CD14-positive monocyte (primary cell): ENCODE data around the gene HMOX1. TPM values are rescaled to one million over a fixed set of nuclear protein-coding genes. Genes with fewer than 3 reads are reported as not detected.
A peak's percentile ranks its signal among the peaks of the same experiment; 100 is the strongest.

ENCODE experiments used
- DNase-seq, 3 donors: peaks; one replicate each; pipeline ENCODE4 v3.0.0-alpha.2; 2011 to 2022
- H2AFZ ChIP-seq: 2 replicates; pipeline ENCODE4 v1.6.0; 2012; ENCODE audit warnings: mild to moderate bottlenecking, low read depth, low read length, inconsistent platforms; ENCODE audit not compliant: insufficient read depth, poor library complexity, severe bottlenecking
- H3K27ac ChIP-seq, 2 donors: 1 replicate in 1 of 2; 2 replicates in 1 of 2; pipeline ENCODE4 v1.5.1; 2012 to 2013; ENCODE audit warnings: low read length in 2 of 2, control low read depth in 1 of 2, inconsistent platforms in 1 of 2, low read depth in 1 of 2, mild to moderate bottlenecking in 1 of 2
- H3K27me3 ChIP-seq, 2 donors: one replicate each; pipeline versions ENCODE4 v1.6.0 to v1.6.1; 2011 to 2013; ENCODE audit warnings: low read length in 2 of 2; ENCODE audit not compliant: control insufficient read depth in 2 of 2, insufficient read depth in 2 of 2
- H3K36me3 ChIP-seq, 2 donors: replicated peaks in 1 of 2; 1 replicate in 1 of 2; 2 replicates in 1 of 2; pipeline versions ENCODE4 v1.5.1 to v1.6.1; 2012 to 2013; ENCODE audit warnings: low read length in 2 of 2, control low read depth in 1 of 2, inconsistent platforms in 1 of 2, mild to moderate bottlenecking in 1 of 2; ENCODE audit not compliant: insufficient read depth in 2 of 2, control insufficient read depth in 1 of 2
- H3K4me1 ChIP-seq, 2 donors: 1 replicate in 1 of 2; 2 replicates in 1 of 2; pipeline versions ENCODE4 v1.5.1 to v1.6.1; 2012 to 2013; ENCODE audit warnings: low read length in 2 of 2, control low read depth in 1 of 2, inconsistent platforms in 1 of 2, mild to moderate bottlenecking in 1 of 2, moderate library complexity in 1 of 2; ENCODE audit not compliant: insufficient read depth in 2 of 2, control insufficient read depth in 1 of 2
- H3K4me2 ChIP-seq: replicated peaks from 2 replicates; pipeline ENCODE3; 2012; ENCODE audit warnings: low read length, moderate library complexity, mild to moderate bottlenecking; ENCODE audit not compliant: poor library complexity, severe bottlenecking; ENCODE audit errors: extremely low read depth
- H3K4me3 ChIP-seq, 3 experiments: fragments of 200-600 bp in 1 of 3; sonication (generic) in 1 of 3; replicated peaks in 1 of 3; 1 replicate in 2 of 3; 2 replicates in 1 of 3; pipeline ENCODE4 v1.5.1; 2011 to 2013; ENCODE audit warnings: low read length in 3 of 3, mild to moderate bottlenecking in 3 of 3, control low read depth in 2 of 3, low read depth in 2 of 3, inconsistent platforms in 1 of 3, moderate library complexity in 1 of 3
- H3K79me2 ChIP-seq: 2 replicates; pipeline ENCODE4 v1.6.0; 2012; ENCODE audit warnings: mild to moderate bottlenecking, control low read depth, inconsistent platforms, low read length, moderate library complexity; ENCODE audit not compliant: insufficient read depth
- H3K9ac ChIP-seq: 2 replicates; pipeline ENCODE4 v1.6.0; 2017; ENCODE audit warnings: low read length, mild to moderate bottlenecking; ENCODE audit not compliant: insufficient read depth, poor library complexity, severe bottlenecking
- H3K9me3 ChIP-seq, 2 donors: replicated peaks in 1 of 2; 1 replicate in 1 of 2; 2 replicates in 1 of 2; pipeline versions ENCODE4 v1.5.1 to v1.6.1; 2012 to 2013; ENCODE audit warnings: low read length in 2 of 2, control low read depth in 1 of 2; ENCODE audit not compliant: control insufficient read depth in 1 of 2, insufficient read depth in 1 of 2
- H4K20me1 ChIP-seq: 2 replicates; pipeline ENCODE4 v1.6.0; 2012; ENCODE audit warnings: mild to moderate bottlenecking, low read length, control low read depth, moderate library complexity; ENCODE audit not compliant: insufficient read depth
- H3K27ac Mint-ChIP-seq, 7 donors: one replicate each; pipeline ENCODE4 v1.8.0; 2020; ENCODE audit warnings: mild to moderate bottlenecking in 7 of 7, mixed read lengths in 7 of 7, moderate library complexity in 6 of 7, inconsistent platforms in 2 of 7
- H3K27me3 Mint-ChIP-seq, 3 donors: one replicate each; pipeline ENCODE4 v1.8.0; 2021 to 2022; ENCODE audit warnings: low read depth in 3 of 3, mild to moderate bottlenecking in 3 of 3, mixed read lengths in 3 of 3, moderate library complexity in 3 of 3, inconsistent platforms in 1 of 3
- H3K36me3 Mint-ChIP-seq, 2 donors: one replicate each; pipeline ENCODE4 v1.8.0; 2020; ENCODE audit warnings: mixed read lengths in 2 of 2, inconsistent platforms in 1 of 2, mild to moderate bottlenecking in 1 of 2
- H3K4me1 Mint-ChIP-seq: one replicate; pipeline ENCODE4 v1.8.0; 2020; ENCODE audit warnings: mild to moderate bottlenecking, mixed read lengths
- H3K4me3 Mint-ChIP-seq, 2 donors: one replicate each; pipeline ENCODE4 v1.8.0; 2020; ENCODE audit warnings: mild to moderate bottlenecking in 2 of 2, mixed read lengths in 2 of 2, moderate library complexity in 1 of 2
- H3K9me3 Mint-ChIP-seq, 7 donors: one replicate each; pipeline ENCODE4 v1.8.0; 2020 to 2022; ENCODE audit warnings: mixed read lengths in 7 of 7, mild to moderate bottlenecking in 6 of 7, moderate library complexity in 6 of 7, inconsistent platforms in 2 of 7
- WGBS: methylation state at CpG from one replicate; pipeline ENCODE4 v1.1.5; 2013; ENCODE audit warnings: missing lambda C conversion rate; ENCODE audit not compliant: insufficient coverage; 5-methylcytosine and 5-hydroxymethylcytosine counted together
- intact Hi-C, 2 donors: fragments of 100-400 bp; cut with micrococcal nuclease; formaldehyde crosslinking; loops; one replicate each; pipeline versions ENCODE4 v1.15.0 to v1.15.1; 2023
- polyA plus RNA-seq, 3 donors: library from polyadenylated mRNA; depleted of rRNA in 1 of 3; unstranded in 2 of 3; stranded (reverse) in 1 of 3; fragments of 300-500 nt in 2 of 3; fragments of >200 nt in 1 of 3; fragmentation: Illumina TruSeq in 2 of 3; gene quantifications; 1 replicate in 2 of 3; 2 replicates in 1 of 3; pipeline ENCODE4 v1.2.3, GENCODE V29; 2012 to 2021
- TF ChIP-seq, protein P1 (sequence below): fragments of 200-600 bp; IDR thresholded peaks from one replicate; pipeline ENCODE4 v1.8.0; 2022; ENCODE audit warnings: antibody characterized with exemption, mild to moderate bottlenecking

Gene HMOX1
- polyA plus RNA-seq, 3 donors = 180 to 233 (median 193) TPM

DNA sequence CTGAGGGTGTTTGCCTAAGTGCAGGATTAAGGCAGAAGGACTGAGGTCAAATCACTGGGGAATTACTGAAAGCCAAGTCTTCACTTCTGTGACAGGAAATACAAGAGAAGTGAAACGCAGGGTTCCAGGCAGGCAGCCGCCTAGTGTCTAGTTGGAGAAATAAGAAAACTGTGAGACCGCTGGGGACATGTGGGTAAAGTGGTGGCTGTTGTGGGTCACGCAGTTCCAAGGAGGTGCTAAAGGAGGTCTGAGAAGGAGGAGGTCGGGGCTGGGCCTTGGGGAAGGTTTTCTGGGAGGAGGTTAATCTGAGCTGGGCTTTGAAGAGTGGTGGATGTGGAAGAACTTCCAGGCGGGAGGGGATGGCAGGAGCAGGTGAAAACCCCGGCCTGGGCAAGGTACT, 30.2 kb downstream of the HMOX1 start:
- H3K4me1 ChIP-seq = peaks cover 53 to 54% of the 10 kb centered on the region in 2 donors
- peak overlapping the region; percentile 48 for H3K4me2 ChIP-seq
- peak overlapping the region in 1 of 3 experiments; percentile 49 for H3K4me3 ChIP-seq
- H3K36me3 ChIP-seq = peaks cover 49 to 59% of the 10 kb centered on the region in 2 donors
- Mint-ChIP-seq H3K4me3 (peak overlapping the region; percentile 60 to 76), H3K4me1 (peaks cover 56% of the 10 kb centered on the region), H3K27ac (peak overlapping the region; percentile 97 to 100 (median 98)), H3K27me3 (peaks cover 0 to 2% (median 0%) of the 10 kb centered on the region in 3 donors), H3K36me3 (peaks cover 65 to 74% of the 10 kb centered on the region in 2 donors), H3K9me3 (no peaks in the 10 kb centered on the region)
- peaks cover 27% of the 10 kb centered on the region for H3K79me2 ChIP-seq
- intact Hi-C loops = loop anchor here in 1 of 2 donors (5.0 kb wide), 2 partner anchors 34 to 59 kb away; no protein-coding TSS in a partner anchor
- H3K27ac ChIP-seq = peak overlapping the region; percentile 92
- H2AFZ ChIP-seq = peak overlapping the region; percentile 1
- no peaks in the 10 kb centered on the region for H3K27me3 ChIP-seq
- WGBS = 70% methylated on average over 7 of the region's 7 CpGs
- peak; percentile 49 to 59 (median 58) for DNase-seq
- H3K9ac ChIP-seq = peak overlapping the region; percentile 65
- TF ChIP-seq, protein P1, sequence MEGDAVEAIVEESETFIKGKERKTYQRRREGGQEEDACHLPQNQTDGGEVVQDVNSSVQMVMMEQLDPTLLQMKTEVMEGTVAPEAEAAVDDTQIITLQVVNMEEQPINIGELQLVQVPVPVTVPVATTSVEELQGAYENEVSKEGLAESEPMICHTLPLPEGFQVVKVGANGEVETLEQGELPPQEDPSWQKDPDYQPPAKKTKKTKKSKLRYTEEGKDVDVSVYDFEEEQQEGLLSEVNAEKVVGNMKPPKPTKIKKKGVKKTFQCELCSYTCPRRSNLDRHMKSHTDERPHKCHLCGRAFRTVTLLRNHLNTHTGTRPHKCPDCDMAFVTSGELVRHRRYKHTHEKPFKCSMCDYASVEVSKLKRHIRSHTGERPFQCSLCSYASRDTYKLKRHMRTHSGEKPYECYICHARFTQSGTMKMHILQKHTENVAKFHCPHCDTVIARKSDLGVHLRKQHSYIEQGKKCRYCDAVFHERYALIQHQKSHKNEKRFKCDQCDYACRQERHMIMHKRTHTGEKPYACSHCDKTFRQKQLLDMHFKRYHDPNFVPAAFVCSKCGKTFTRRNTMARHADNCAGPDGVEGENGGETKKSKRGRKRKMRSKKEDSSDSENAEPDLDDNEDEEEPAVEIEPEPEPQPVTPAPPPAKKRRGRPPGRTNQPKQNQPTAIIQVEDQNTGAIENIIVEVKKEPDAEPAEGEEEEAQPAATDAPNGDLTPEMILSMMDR = peak; percentile 67
- no peaks in the 10 kb centered on the region for H3K9me3 ChIP-seq
- H4K20me1 ChIP-seq = no peaks in the 10 kb centered on the region

DNA sequence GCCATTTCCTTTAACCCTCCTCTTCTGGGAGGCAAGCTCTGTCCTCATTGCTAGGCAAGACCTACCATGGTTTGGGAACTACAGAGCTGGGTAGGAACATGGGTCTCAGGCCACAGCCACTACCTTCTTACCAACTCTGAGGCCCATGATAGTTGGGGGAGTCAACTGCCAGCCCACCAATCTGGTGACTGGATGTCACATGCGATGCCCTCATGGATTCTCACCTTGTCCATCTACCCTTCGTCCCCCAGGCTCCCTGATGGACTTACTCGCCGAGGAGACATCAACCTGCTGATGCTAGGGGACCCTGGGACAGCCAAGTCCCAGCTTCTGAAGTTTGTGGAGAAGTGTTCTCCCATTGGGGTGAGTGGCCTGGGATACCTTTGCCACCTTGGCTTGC, 32.7 kb downstream of the HMOX1 start:
- 100% methylated on average over 1 of the region's 4 CpGs for WGBS
- Histone ChIP-seq H3K4me2 (no peak overlapping the region), H3K27ac (peak overlapping the region in 1 of 2 donors; percentile 29), H3K9ac (no peak overlapping the region), H3K27me3 (no peaks in the 10 kb centered on the region), H3K9me3 (no peaks in the 10 kb centered on the region), H4K20me1 (no peaks in the 10 kb centered on the region), H3K79me2 (peaks cover 13% of the 10 kb centered on the region), H3K36me3 (peaks cover 59 to 66% of the 10 kb centered on the region in 2 donors), H3K4me1 (peaks cover 32 to 38% of the 10 kb centered on the region in 2 donors), H2AFZ (no peak overlapping the region), H3K4me3 (no peak overlapping the region)
- no peaks in the 10 kb centered on the region for H3K9me3 Mint-ChIP-seq
- H3K4me3 Mint-ChIP-seq = no peak overlapping the region
- TF ChIP-seq, protein P1 = no peak
- no peak for DNase-seq
- H3K36me3 Mint-ChIP-seq = peaks cover 59 to 73% of the 10 kb centered on the region in 2 donors
- intact Hi-C loops = loop anchor here in 1 of 2 donors (5.0 kb wide), 2 partner anchors 36 to 61 kb away; no protein-coding TSS in a partner anchor
- H3K27me3 Mint-ChIP-seq = no peaks in the 10 kb centered on the region
- H3K27ac Mint-ChIP-seq = peak overlapping the region in 2 of 7 donors; percentile 23 to 50
- H3K4me1 Mint-ChIP-seq = peaks cover 42% of the 10 kb centered on the region
